Loucy (cell line): ENCODE results near the gene AXDND1.

Source experiments
- CTCF ChIP-seq: fragments of 200-600 bp; sonication (generic); conservative IDR thresholded peaks from 2 replicates; pipeline ENCODE4 v1.5.1; 2014; ENCODE audit warnings: mild to moderate bottlenecking, antibody characterized with exemption, low read length
- EZH2phosphoT487 ChIP-seq: fragments of 200-600 bp; IDR thresholded peaks from 2 replicates; pipeline ENCODE4 v1.6.1; 2018; ENCODE audit warnings: antibody characterized with exemption, mild to moderate bottlenecking, moderate library complexity, borderline replicate concordance

GRCh38 chr1:179340918-179341317 is 24.9 kb upstream of the AXDND1 start:
- TF ChIP-seq CTCF (no peak), EZH2phosphoT487 (no peak)
